PC-3 (cell line): Measurements from ENCODE around the gene MCF2L2. TPM values are rescaled to one million over a fixed set of nuclear protein-coding genes. Genes with fewer than 3 reads are reported as not detected.

ENCODE experiments used
- ATAC-seq: fragments of 200-7000 bp; cut with Tn5 transposase; 2 replicates; pipeline ENCODE4 v1.9.1; 2020; ENCODE audit warnings: mild to moderate bottlenecking, moderate library complexity
- BruUV-seq: library from RNA; stranded (reverse); fragments of 400-500 nt; replicated peaks from 2 replicates; lab custom pipeline; 2021; lab: Mats Ljungman, UMichigan
- CTCF ChIA-PET: fragments of 300-600 bp; sonication (Branson Sonifier 250); formaldehyde crosslinking; loops from one replicate; lab custom pipeline; 2022; ENCODE audit warnings: antibody characterized with exemption; lab: Charles Lee
- POLR2A ChIA-PET: fragments of 300-600 bp; sonication (Branson Sonifier 250); formaldehyde crosslinking; loops from one replicate; lab custom pipeline; 2022; ENCODE audit warnings: antibody characterized with exemption; ENCODE audit not compliant: unreplicated experiment; lab: Charles Lee
- DNase-seq: peaks from one replicate; pipeline ENCODE4 v3.0.0-alpha.2; 2015
- H2AFZ ChIP-seq: fragments of 300-600 bp; sonication (generic); 2 replicates; pipeline ENCODE4 v1.6.0; 2016; ENCODE audit warnings: antibody characterized with exemption, low read length
- H3F3A ChIP-seq: fragments of 300-600 bp; sonication (generic); one replicate; pipeline ENCODE4 v1.6.0; 2017; ENCODE audit warnings: antibody characterized with exemption, low read length, control low read depth, mild to moderate bottlenecking; ENCODE audit not compliant: unreplicated experiment
- H3K27ac ChIP-seq: fragments of 300-600 bp; sonication (generic); 2 replicates; pipeline ENCODE4 v1.5.1; 2016; ENCODE audit warnings: mild to moderate bottlenecking, low read length
- H3K27me3 ChIP-seq: fragments of 300-600 bp; sonication (generic); 2 replicates; pipeline ENCODE4 v1.6.1; 2016; ENCODE audit warnings: low read length, mixed read lengths
- H3K36me3 ChIP-seq: fragments of 300-600 bp; sonication (generic); 2 replicates; pipeline ENCODE4 v1.6.1; 2016; ENCODE audit warnings: low read depth, mixed run types, low read length, mixed read lengths
- H3K4me1 ChIP-seq: fragments of 300-600 bp; sonication (generic); 2 replicates; pipeline ENCODE4 v1.5.1; 2016; ENCODE audit warnings: low read length; ENCODE audit not compliant: insufficient read depth
- H3K4me2 ChIP-seq: fragments of 300-600 bp; sonication (generic); 2 replicates; pipeline ENCODE4 v1.6.0; 2016; ENCODE audit warnings: low read length
- H3K4me3 ChIP-seq: fragments of 300-600 bp; sonication (generic); 2 replicates; pipeline ENCODE4 v1.5.1; 2016; ENCODE audit warnings: mild to moderate bottlenecking, low read length, mixed read lengths
- H3K79me2 ChIP-seq: fragments of 300-600 bp; sonication (generic); 2 replicates; pipeline ENCODE4 v1.6.1; 2017; ENCODE audit warnings: low read length, mixed read lengths
- H3K9ac ChIP-seq: fragments of 300-600 bp; sonication (generic); 2 replicates; pipeline ENCODE4 v1.6.0; 2016; ENCODE audit warnings: mild to moderate bottlenecking, low read length
- H3K9me2 ChIP-seq: fragments of 300-600 bp; sonication (generic); replicated peaks from 2 replicates; pipeline ENCODE4 v1.6.1; 2016; ENCODE audit warnings: mixed run types, low read length, mixed read lengths
- H3K9me3 ChIP-seq: fragments of 300-600 bp; sonication (generic); 2 replicates; pipeline ENCODE4 v1.6.1; 2016; ENCODE audit warnings: low read length, mixed read lengths
- H4K20me1 ChIP-seq: fragments of 300-600 bp; sonication (generic); 2 replicates; pipeline ENCODE4 v1.6.1; 2016; ENCODE audit warnings: low read length, mixed read lengths
- EZH2 ChIP-seq: fragments of 300-600 bp; sonication (generic); IDR thresholded peaks from one replicate; pipeline ENCODE4 v1.6.1; 2017; ENCODE audit warnings: antibody characterized with exemption, mild to moderate bottlenecking, low read length; ENCODE audit not compliant: unreplicated experiment
- EZH2phosphoT487 ChIP-seq: fragments of 300-600 bp; sonication (generic); IDR thresholded peaks from 2 replicates; pipeline ENCODE4 v1.6.1; 2018; ENCODE audit warnings: mild to moderate bottlenecking, antibody characterized with exemption, low read length, borderline replicate concordance
- intact Hi-C: fragments of 100-400 bp; cut with micrococcal nuclease; formaldehyde crosslinking; loops from 2 replicates; pipeline ENCODE4 v1.9.0; 2023
- total RNA-seq: library from RNA; depleted of rRNA; stranded (reverse); fragments of >200 nt; gene quantifications from 2 replicates; pipeline ENCODE4 v1.2.3, GENCODE V29; 2014
- TF ChIP-seq, protein P1 (sequence below): fragments of 300-600 bp; sonication (generic); conservative IDR thresholded peaks from 2 replicates; pipeline ENCODE4 v1.5.1; 2017; ENCODE audit warnings: antibody characterized with exemption, low read depth, mild to moderate bottlenecking, low read length

The MCF2L2 gene
- total RNA-seq, 1 experiment from 2014 or later = 3.6 TPM

DNA sequence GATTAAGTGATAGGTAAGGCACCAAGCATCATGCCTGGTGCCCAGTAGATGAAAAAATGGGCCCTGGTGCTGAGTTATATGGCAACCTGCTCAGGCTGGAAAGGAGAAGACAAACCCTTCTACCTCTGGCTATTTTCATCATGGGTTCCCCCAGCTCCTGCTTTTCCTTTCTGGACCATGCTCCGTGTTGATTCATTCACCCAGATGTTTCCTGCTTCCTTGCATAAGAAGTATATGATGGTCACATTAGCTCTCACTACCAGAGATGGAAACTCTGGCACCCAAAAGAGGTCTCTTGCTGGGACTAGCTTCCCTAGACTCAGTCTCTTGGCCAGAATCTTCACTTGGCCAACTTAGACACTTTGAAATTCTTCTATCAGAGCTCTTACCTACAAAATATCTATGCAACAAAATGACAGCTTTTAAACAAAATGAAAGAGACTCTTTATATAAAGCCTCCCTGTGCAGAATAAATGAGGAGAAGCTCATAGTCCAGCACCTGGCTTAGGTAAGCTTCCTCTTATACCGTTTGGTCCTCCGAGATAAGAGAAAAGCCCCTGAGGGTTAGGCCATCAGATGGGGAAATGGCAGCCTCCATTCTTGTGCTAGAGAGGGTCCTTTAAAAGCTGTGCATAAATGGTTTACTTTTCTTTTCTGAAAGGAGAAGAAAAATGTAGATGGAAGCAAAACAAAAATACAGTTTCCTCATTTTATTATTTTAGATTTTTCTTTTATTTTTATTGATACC is 46.8 kb upstream of the MCF2L2 start:
- H3K4me1 ChIP-seq = no peaks in the 10 kb centered on the region
- H3K36me3 ChIP-seq = no peaks in the 10 kb centered on the region
- no peaks in the 10 kb centered on the region for H4K20me1 ChIP-seq
- no peak overlapping the region for H3K4me2 ChIP-seq
- H3K27ac ChIP-seq = no peak overlapping the region
- DNase-seq (no peak), ATAC-seq (no peak)
- no peak overlapping the region for H2AFZ ChIP-seq
- H3K4me3 ChIP-seq = no peak overlapping the region
- POLR2A ChIA-PET = no interaction called here
- BruUV-seq = no TSS peak
- CTCF ChIA-PET = interaction anchor here (0.5 kb wide), 1 partner anchor 161 kb away, joined by 3 read pairs; no protein-coding TSS in a partner anchor
- no peaks in the 10 kb centered on the region for H3K9me2 ChIP-seq
- no peaks in the 10 kb centered on the region for H3F3A ChIP-seq
- intact Hi-C loops = no loop called here
- no peak overlapping the region for H3K9ac ChIP-seq
- H3K27me3 ChIP-seq = peaks cover 5% of the 10 kb centered on the region; the same call in 1 of the 2 replicates
- no peaks in the 10 kb centered on the region for H3K9me3 ChIP-seq
- TF ChIP-seq EZH2 (no peak), EZH2phosphoT487 (no peak)
- TF ChIP-seq, protein P1, sequence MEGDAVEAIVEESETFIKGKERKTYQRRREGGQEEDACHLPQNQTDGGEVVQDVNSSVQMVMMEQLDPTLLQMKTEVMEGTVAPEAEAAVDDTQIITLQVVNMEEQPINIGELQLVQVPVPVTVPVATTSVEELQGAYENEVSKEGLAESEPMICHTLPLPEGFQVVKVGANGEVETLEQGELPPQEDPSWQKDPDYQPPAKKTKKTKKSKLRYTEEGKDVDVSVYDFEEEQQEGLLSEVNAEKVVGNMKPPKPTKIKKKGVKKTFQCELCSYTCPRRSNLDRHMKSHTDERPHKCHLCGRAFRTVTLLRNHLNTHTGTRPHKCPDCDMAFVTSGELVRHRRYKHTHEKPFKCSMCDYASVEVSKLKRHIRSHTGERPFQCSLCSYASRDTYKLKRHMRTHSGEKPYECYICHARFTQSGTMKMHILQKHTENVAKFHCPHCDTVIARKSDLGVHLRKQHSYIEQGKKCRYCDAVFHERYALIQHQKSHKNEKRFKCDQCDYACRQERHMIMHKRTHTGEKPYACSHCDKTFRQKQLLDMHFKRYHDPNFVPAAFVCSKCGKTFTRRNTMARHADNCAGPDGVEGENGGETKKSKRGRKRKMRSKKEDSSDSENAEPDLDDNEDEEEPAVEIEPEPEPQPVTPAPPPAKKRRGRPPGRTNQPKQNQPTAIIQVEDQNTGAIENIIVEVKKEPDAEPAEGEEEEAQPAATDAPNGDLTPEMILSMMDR = no peak
- H3K79me2 ChIP-seq = no peaks in the 10 kb centered on the region

DNA sequence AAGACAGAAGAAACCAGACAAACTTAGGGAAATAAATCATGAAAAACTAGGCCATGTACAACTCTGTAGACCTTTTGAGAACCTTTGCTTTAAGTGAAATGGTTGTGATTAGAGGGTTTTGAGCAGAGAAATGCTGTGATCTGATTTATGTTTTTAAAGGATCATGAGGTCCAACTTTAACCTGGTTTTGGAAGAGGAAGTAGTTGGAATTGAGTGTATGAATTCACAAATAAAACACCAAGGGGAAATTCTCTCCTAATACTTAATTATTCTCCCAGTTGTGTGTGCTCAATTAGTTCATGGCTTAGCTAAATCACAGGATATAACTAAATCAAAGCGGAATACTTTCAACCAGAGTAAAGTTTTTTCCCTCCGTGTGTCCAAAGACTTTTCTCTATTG is 45.5 kb upstream of the MCF2L2 start:
- POLR2A ChIA-PET = no interaction called here
- no peak overlapping the region for H3K9ac ChIP-seq
- ATAC-seq = no peak
- H3K9me3 ChIP-seq = no peaks in the 10 kb centered on the region
- no peaks in the 10 kb centered on the region for H3K9me2 ChIP-seq
- no peak for DNase-seq
- TF ChIP-seq EZH2phosphoT487 = no peak
- H3F3A ChIP-seq = no peaks in the 10 kb centered on the region
- H3K4me1 ChIP-seq = peaks cover 3% of the 10 kb centered on the region; the same call in 1 of the 2 replicates
- H3K4me2 ChIP-seq = no peak overlapping the region
- H3K27ac ChIP-seq = no peak overlapping the region
- peaks cover 5% of the 10 kb centered on the region; the same call in 1 of the 2 replicates for H3K27me3 ChIP-seq
- H3K79me2 ChIP-seq = no peaks in the 10 kb centered on the region
- H4K20me1 ChIP-seq = no peaks in the 10 kb centered on the region
- no TSS peak for BruUV-seq
- CTCF ChIA-PET = no interaction called here
- H3K36me3 ChIP-seq = no peaks in the 10 kb centered on the region
- intact Hi-C loops = no loop called here
- no peak overlapping the region for H2AFZ ChIP-seq
- H3K4me3 ChIP-seq = no peak overlapping the region

DNA sequence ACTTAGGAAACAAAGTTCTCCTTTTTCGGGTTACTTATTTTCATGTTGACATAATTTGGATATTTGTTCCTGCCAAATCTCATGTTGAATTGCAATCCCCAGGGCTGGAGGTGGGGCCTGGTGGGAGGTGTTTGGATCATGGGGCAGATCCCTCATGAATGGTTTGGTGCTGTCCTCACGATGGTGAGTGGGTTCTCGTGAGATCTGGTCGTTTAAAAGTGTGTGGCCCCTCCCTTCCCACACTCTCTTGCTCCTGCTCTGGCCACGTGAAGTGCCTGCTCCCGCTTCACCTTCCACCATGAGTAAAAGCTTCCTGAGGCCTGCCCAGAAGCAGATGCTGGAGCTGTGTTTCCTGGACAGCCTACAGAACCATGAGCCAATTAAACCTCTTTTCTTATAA is 43.7 kb upstream of the MCF2L2 start:
- POLR2A ChIA-PET = no interaction called here
- Histone ChIP-seq H4K20me1 (no peaks in the 10 kb centered on the region), H3K4me3 (no peak overlapping the region), H3K27ac (no peak overlapping the region), H3K4me1 (peaks cover 3% of the 10 kb centered on the region; the same call in 1 of the 2 replicates), H3K4me2 (no peak overlapping the region), H3K79me2 (no peaks in the 10 kb centered on the region), H3K9ac (no peak overlapping the region), H3K9me3 (no peaks in the 10 kb centered on the region), H3F3A (no peaks in the 10 kb centered on the region), H3K9me2 (no peaks in the 10 kb centered on the region), H3K27me3 (peaks cover 5% of the 10 kb centered on the region; the same call in 1 of the 2 replicates), H2AFZ (no peak overlapping the region), H3K36me3 (no peaks in the 10 kb centered on the region)
- TF ChIP-seq EZH2phosphoT487 (no peak), EZH2 (no peak)
- TF ChIP-seq, protein P1 = no peak
- ATAC-seq (no peak), DNase-seq (no peak)
- intact Hi-C loops = no loop called here
- CTCF ChIA-PET = no interaction called here
- BruUV-seq = no TSS peak
